HG03159 (cell line): ENCODE measurements around the gene RAPGEF1.
A peak's percentile ranks its signal among the peaks of the same experiment; 100 is the strongest.

Experiments
- ATAC-seq: cut with Tn5 transposase; IDR thresholded peaks from one replicate; pipeline ENCODE4 v1.9.1; 2021; ENCODE audit warnings: mild to moderate bottlenecking, moderate library complexity; ENCODE audit not compliant: unreplicated experiment

The RAPGEF1 gene

DNA sequence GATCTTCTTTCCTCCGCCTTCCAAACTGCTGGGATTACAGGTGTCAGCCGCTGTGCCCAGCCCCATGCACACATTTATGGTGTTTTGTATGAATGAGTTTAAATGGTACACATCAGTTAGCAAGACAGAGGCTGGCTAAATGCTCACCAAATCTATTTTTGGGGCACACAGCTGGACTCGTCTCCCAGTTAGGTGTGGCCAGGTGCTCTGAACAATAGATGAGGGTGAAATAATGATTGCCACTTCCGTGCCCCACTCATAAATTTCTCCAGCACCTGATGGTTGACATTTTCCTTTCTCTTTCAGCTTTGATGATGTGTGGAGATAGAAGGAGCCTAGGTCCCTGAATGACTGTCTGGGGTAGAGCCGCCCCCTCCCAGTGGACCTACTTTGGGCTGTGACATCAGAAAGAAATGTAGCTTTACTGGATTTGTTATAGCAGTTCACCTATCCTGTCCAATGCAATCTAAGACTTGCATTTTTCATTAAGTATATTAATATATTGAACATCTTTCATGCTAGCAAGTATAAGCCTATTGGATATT, 8.6 kb upstream of the RAPGEF1 start:
- ATAC-seq = no peak

DNA sequence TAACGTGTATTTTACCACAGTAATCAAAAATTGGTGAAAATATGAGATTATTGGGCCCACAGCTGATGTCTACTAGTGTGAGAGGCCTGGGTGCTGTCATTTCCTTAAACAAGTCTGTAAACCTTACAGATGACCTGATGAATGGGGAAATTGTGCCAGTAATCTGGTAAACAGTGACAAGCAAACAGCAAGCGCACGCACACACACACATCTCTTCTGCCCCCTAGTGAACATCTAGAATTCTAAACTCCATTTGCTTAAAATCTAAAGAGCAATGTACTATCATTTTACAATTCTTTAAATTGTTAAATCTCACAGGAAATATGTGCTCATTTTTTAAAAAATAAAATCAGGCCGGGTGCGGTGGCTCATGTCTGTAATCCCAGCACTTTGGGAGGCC, 7.5 kb upstream of the RAPGEF1 start:
- ATAC-seq = no peak

DNA sequence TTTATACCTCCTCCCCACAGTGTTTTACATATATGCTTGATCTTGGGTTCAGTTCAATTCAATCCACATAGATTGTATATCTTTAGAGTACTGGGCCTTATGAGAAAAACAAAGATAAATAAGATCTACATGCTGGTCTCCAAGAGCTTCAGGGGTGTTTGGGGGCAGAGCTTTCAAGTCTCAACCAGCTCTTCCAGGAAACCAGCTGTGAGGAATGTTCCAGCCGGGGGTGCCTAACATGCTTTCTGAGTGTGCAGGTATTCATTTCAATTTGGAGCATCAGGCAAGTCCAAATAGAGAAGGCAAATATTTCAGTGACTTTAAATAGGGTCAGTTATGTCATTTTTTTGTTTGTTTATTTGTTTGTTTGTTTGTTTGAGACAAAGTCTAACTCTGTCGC, 5.7 kb upstream of the RAPGEF1 start:
- no peak for ATAC-seq

- no peak for ATAC-seq
Measured at GRCh38 chr9:131744720-131745201, 4.9 kb upstream of the RAPGEF1 start.

DNA sequence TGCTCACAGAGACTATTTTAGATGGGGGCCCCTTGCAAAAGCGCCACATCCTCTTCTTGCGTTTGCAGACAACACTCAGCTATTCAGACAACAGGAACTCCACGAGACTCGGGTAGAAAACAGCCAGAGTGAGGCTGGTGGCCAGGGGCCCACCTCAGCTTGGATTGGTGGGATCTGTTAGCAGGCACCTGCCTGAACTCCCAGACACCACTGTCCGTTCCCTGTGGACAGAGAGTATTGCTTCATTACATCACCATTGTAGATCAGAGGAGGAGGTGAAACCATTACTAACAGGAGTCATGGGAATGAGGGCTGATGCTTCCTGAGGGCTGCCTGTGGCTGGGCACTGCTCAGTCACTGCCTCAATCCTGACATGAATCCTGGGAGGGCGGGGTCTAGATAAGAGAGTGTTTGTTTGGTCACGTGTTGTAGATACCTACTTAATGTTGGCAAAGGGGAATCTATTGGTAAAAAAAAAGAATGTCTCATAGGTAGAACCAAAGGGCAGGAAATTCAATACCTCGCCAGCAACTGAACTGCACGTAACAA, 4.4 kb upstream of the RAPGEF1 start:
- ATAC-seq = no peak

- ATAC-seq = no peak
Measured at GRCh38 chr9:131743501-131743900, 3.6 kb upstream of the RAPGEF1 start.

GRCh38 chr9:131743096-131743495, 3.2 kb upstream of the RAPGEF1 start:
- no peak for ATAC-seq

DNA sequence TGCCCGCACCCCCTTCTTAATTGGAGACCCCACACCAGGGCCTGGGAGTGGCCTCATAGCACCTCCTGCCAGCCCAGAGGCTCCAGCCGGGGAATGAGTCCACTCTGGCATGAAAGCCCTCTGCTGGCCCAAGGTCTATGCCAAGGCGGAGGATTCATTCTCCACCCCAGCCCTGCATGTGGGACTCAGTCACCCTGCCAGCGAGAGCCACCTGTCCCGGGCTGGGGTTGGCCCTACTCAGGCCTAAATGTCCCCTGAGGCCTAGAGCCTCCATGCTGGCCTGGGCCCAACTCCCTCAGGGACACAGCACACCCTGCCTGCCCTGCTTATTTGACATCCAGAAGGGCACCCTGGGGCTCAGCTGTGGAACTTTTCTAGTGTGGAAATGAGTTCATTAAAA, 1.0 kb upstream of the RAPGEF1 start:
- ATAC-seq = no peak

DNA sequence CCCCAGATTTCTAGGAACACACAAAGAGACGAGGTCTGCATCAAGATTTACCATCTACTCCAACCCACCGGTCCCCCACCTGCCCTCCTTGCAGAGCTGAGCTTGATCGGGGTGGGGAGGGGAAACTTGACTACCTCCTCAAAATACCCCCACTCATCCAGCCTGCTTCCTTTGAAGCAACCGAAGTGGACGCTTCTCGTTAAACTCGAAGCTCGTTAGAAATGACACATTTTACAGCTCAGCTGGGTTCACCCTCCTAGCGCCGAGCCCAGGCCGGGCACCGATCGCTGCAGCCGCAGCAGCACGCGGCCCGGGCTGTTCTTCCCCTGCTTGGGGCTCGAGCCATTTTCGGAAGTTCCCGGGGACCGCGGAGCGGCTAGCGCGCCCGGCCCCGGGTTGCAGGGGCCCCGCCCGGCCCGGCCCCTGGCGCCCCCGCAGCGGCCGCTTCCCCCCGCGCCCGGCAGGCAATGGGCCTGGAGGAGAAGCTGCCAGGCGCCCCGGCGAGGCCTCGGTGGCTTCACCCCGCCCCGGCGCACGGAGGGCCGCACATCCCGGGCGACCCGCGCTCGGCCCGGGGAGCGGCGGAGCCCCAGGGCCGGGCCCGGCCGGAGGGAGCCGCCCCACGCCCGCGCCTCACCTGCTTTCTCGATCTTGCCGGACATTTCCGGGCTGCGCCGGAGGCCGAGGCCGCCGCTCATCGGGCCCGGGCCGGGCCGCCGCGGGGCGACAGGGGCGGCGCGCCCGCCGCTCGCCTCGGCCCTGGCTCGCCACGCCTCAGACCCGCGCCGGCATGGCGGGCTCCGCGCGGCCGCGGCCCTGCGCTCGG, 530 bp downstream of the RAPGEF1 start:
- ATAC-seq = peak; percentile 37

DNA sequence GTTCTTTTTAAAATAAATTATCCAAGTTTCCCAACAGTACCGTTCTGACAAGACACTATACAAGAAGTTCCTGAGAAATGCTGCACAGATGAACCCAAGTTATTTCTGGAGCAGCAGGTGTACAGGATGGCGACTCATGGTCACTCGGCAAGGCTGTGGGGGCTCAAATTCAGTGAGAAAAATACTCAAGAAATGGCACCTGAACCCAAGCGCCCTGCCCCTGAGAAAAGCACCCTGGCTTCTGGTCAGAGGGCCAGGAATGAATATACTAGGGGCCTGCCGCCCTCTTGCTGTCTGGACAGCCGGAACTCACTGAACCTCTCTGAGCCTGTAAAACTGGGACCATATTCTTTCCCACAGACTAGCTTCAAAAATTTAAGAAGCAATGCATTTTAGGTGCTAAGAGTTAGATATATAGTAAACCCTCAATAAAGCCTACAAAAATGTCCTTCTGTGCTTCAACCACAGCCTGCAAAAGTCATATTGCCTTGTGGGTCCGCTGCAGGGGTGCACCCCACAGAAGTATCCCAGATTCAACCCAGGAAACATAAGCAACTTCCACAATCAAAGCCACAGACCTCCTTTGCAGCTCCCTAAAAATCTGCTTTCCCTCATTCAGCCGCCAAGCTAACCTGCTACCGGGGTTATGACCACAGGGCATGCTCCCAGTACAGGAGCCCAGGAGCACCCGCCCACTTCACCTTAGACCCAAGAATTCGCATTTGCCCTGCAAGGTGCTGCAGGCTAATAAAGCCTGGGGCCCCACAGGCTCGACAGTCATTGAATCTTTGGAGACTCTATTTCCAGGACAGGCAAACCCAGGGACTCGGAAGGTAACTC, 1.4 kb downstream of the RAPGEF1 start:
- ATAC-seq = no peak

GRCh38 chr9:131737426-131737825, 2.5 kb downstream of the RAPGEF1 start:
- no peak for ATAC-seq

GRCh38 chr9:131736431-131736830, 3.4 kb downstream of the RAPGEF1 start:
- no peak for ATAC-seq

DNA sequence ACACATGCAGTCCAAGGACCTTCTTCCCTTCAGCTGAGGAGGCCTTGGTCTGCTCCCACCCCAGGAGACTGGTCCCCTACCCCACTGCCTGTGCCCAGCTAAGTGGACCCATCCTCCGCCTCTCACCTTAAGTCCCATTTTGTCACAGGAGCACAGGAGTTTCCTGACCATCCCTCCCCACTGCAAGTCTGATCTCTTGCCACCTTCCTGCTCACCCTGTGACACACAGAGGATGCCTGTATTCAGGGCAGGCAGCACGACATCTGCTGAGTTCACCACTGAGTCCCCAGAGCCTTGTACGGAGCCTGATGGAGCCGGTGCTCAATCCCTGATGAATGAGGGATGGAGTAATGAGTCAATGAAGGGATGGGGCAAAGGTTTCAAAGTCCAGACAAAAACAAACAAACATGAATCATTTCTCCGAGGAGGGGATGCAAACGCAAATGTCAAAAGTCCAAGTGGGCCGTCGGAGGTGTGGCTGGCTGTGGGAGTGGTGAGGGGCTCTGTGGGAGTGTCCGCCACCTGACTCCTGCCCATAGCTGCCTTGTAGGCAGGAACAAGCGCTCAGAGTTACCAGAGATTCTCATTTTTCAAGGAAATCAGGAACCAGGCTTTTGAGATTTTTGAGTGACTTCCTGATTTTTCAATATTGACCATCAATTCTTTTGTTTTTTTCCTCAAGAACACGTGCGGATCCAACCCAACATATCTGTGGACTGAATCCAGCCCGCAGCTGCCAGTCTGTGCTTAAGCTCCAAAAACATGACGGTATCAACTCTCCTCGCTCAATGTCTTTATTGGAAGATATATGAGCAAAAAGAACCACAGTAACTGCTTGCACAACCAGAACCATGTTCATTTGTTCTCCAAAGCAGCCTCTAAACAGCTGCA, 4.4 kb downstream of the RAPGEF1 start:
- no peak for ATAC-seq

DNA sequence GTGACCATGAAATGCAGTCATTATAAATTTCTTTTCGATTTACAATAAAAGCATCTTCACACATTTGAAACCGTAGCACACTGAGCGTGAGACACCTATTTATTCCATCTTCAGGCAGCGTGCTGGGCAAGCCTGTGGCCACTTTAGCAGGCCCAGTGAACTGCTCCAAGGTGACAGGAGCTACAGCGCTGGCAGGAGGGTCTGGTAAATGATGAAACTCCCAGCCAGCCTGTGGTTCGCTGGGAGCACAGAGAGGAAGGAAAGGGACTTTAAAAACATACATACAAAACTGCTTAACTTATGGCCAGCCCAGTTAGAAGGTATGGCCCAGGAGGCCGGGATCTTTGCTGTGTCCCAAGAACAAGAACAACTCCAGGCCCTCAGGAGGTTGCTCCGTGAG, 5.1 kb downstream of the RAPGEF1 start:
- no peak for ATAC-seq

DNA sequence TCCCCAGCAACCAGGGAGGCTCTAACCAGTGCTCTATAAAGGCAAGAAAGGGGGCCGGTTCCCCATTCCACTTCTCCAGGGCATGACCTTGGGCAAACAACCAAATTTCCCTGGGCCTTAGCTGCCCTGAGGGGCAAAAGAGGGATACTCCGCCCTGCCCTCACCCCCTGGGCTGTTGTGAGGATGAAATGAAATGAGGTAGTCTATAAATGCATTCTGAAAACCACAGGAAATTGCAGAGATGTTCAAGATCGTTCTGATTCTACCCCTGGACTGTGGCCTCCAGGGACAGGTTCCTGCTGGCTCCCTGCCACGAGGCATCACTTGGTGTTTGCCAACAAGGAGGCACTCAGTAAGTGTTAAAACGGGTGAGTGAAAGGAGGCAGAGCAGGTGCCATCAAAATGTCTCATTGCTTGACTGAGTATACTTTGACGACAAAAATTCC, 5.7 kb downstream of the RAPGEF1 start:
- no peak for ATAC-seq

GRCh38 chr9:131733541-131734061, 6.3 kb downstream of the RAPGEF1 start:
- no peak for ATAC-seq

DNA sequence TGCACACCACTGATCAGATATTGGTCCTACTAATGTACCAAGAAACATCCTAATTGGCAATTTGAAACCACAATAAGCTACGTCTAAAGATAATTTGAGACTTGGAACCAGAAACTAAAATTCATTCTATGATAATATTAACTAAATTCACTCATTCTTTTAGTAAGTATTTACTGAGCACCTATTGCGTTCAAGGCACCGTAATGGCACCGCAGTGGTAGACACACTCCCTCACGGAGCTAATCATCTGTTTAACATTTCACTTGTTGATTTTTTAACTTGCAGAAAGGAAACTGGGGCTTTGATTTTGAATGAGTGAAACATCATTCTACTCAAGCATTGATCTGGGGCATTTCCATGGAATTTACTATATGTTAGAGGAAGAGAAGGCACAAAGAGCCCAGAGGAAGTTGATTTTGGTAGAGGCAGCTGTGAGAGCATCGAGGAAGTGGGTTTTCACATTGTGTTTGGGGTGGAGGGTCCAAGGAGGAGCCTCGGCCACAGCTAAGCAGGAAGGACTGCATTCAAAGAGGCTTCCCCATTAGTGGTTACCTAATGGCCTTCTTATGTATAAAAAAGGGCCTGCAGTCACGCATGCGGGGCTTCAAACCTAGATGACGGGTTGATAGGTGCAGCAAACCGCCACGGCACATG, 7.1 kb downstream of the RAPGEF1 start:
- peak; percentile 37 for ATAC-seq

GRCh38 chr9:131732061-131732526, 7.8 kb downstream of the RAPGEF1 start:
- ATAC-seq = no peak

- no peak for ATAC-seq
Measured at GRCh38 chr9:131731644-131732043, 8.2 kb downstream of the RAPGEF1 start.
